ENCODE data around the gene GRID1.

GRID1 gene

DNA sequence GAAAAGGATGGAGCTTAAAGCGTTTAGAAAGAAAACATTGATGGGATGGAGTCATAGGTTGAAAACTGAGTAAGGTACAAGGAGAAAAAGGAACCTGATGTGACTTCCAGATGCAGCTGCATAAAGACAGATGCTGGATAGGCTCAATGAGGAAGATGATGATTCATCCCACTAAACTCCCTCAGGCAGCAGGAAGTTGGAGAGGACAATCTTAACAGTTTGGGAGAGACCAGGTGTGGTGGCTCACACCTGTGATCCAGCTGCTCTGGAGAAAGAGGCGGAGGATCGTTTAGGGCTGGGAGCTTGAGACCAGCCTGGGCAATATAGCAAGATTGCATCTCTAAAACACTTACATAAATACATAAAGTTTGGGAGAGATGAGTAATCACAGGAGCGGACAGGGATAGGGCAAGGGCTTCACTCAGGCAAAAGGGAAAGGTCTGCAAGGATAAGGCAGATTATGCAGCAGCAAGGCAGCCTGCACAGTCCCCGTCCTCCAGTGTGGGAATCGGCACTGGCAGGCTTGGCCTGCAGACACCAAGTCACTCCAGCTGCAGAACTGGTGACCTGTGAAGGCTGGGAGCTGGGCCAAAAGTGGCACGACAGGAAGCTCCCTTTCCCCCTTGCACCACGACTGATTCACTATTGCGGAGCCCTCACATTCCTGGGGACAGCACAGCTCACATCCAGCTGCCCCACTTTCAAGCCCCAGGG is 438.5 kb downstream of the GRID1 start:
- in situ Hi-C loops (cut with MboI; ENCODE audit: low pct_unique_long_range_greater_than_20kb, low sequenced_read_pairs, unreplicated experiment) = no loop called here
- no peak for DNase-seq (ENCODE audit: low spot score)
- TF ChIP-seq, protein P1, sequence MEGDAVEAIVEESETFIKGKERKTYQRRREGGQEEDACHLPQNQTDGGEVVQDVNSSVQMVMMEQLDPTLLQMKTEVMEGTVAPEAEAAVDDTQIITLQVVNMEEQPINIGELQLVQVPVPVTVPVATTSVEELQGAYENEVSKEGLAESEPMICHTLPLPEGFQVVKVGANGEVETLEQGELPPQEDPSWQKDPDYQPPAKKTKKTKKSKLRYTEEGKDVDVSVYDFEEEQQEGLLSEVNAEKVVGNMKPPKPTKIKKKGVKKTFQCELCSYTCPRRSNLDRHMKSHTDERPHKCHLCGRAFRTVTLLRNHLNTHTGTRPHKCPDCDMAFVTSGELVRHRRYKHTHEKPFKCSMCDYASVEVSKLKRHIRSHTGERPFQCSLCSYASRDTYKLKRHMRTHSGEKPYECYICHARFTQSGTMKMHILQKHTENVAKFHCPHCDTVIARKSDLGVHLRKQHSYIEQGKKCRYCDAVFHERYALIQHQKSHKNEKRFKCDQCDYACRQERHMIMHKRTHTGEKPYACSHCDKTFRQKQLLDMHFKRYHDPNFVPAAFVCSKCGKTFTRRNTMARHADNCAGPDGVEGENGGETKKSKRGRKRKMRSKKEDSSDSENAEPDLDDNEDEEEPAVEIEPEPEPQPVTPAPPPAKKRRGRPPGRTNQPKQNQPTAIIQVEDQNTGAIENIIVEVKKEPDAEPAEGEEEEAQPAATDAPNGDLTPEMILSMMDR (IDR thresholded peaks at IDR 0.05; ENCODE audit: extremely low read depth, insufficient read depth, missing control alignments) = no peak

DNA sequence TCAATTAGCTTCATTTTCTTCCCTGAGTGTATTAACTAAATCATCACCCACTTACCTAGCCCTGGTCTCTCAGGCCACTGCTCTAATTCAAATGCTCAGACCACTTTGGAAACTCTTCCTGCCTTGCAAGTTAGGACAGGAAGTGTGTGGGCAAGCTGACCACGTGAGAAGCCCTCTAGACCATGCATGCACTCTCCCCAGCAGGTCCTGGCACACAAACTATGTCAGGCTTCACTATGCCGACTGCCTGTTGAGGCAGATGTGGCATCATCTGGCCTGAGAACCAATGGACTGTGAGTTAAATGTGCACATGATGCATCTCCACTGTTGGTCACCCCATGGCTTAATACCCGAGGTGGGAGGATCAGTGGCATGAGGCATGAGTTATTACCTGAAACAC is 439.6 kb downstream of the GRID1 start:
- DNase-seq (ENCODE audit: low spot score) = no peak
- in situ Hi-C loops (cut with MboI; ENCODE audit: low pct_unique_long_range_greater_than_20kb, low sequenced_read_pairs, unreplicated experiment) = no loop called here
- TF ChIP-seq, protein P1 (IDR thresholded peaks at IDR 0.05; ENCODE audit: extremely low read depth, insufficient read depth, missing control alignments) = no peak

DNA sequence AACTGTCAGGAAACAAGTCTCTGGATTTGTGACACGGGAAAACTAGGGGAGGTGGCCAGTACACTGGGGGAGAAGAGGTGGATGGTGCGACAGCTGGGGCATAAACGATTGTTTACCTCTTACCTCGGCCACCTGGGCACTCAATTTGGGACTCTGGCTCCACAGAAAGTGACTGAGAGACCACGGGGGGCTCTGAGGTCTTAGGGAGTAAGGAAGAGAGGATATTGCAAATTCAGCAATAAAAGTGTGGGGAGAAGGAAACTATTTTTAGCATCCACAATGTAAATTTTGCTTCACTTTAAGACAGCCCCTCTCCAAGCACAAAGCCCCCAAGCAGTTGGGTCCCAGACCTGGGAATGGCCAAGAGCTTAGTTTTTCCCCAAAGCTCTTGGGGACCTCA is 440.5 kb downstream of the GRID1 start:
- in situ Hi-C loops (cut with MboI; ENCODE audit: low pct_unique_long_range_greater_than_20kb, low sequenced_read_pairs, unreplicated experiment) = no loop called here
- TF ChIP-seq, protein P1 (IDR thresholded peaks at IDR 0.05; ENCODE audit: extremely low read depth, insufficient read depth, missing control alignments) = no peak

GRCh38 chr10:85925201-85925750 is 441.3 kb downstream of the GRID1 start:
- in situ Hi-C loops (cut with MboI; ENCODE audit: low pct_unique_long_range_greater_than_20kb, low sequenced_read_pairs, unreplicated experiment) = no loop called here

More for the DNA sequence above, 440.5 kb downstream of the GRID1 start:
- DNase-seq (ENCODE audit: low spot score) = no peak

GRCh38 chr10:85924382-85925102 is 442.1 kb downstream of the GRID1 start:
- in situ Hi-C loops (cut with MboI; ENCODE audit: low pct_unique_long_range_greater_than_20kb, low sequenced_read_pairs, unreplicated experiment) = no loop called here
- TF ChIP-seq, protein P1 (IDR thresholded peaks at IDR 0.05; ENCODE audit: extremely low read depth, insufficient read depth, missing control alignments) = no peak
- no peak for DNase-seq (ENCODE audit: low spot score)

More at GRCh38 chr10:85925201-85925750, 441.3 kb downstream of the GRID1 start:
- TF ChIP-seq, protein P1 (IDR thresholded peaks at IDR 0.05; ENCODE audit: extremely low read depth, insufficient read depth, missing control alignments) = no peak
- no peak for DNase-seq (ENCODE audit: low spot score)

GRCh38 chr10:85922356-85923129 is 444.1 kb downstream of the GRID1 start:
- TF ChIP-seq, protein P1 (IDR thresholded peaks at IDR 0.05; ENCODE audit: extremely low read depth, insufficient read depth, missing control alignments) = no peak
- DNase-seq (ENCODE audit: low spot score) = no peak
- in situ Hi-C loops (cut with MboI; ENCODE audit: low pct_unique_long_range_greater_than_20kb, low sequenced_read_pairs, unreplicated experiment) = no loop called here
